ENCODE measurements around the gene CD207. TPM values are rescaled to one million over a fixed set of nuclear protein-coding genes. Genes with fewer than 3 reads are reported as not detected.

CD207 gene
- total RNA-seq, 4 donors from 2014 or later = 0.21 TPM; not detected in 3

GRCh38 chr2:70789304-70790135, 46.1 kb downstream of the CD207 start:
- TF ChIP-seq POLR2A (IDR thresholded peaks at IDR 0.05) (no peak), CTCF (IDR thresholded peaks at IDR 0.05) (peak; percentile 36 to 51 (median 43))
- Histone ChIP-seq H3K9me3 (no peaks in the 10 kb centered on the region), H3K4me1 (peaks cover 0 to 16% (median 3%) of the 10 kb centered on the region in 4 donors), H3K4me3 (peak overlapping the region in 2 of 4 donors; percentile 23 to 38), H3K27ac (no peak overlapping the region), H3K36me3 (no peaks in the 10 kb centered on the region), H3K27me3 (peaks cover 0 to 59% of the 10 kb centered on the region in 2 donors)
- 4 to 6% methylated on average over 33 of the region's 33 CpGs for WGBS, 2 donors
- DNase-seq (ENCODE audit: low spot score in 2 of 2) = peak; percentile 22 to 57

GRCh38 chr2:70785137-70785911, 50.3 kb downstream of the CD207 start:
- no peaks in the 10 kb centered on the region for H3K9me3 ChIP-seq
- no peaks in the 10 kb centered on the region for H3K36me3 ChIP-seq
- WGBS, 2 donors = 21 to 26% methylated on average over 7 of the region's 7 CpGs
- H3K4me3 ChIP-seq = no peak overlapping the region
- DNase-seq (ENCODE audit: low spot score in 2 of 2) = no peak
- peak in 2 of 5 experiments; percentile 15 to 21 for TF ChIP-seq CTCF (IDR thresholded peaks at IDR 0.05)
- TF ChIP-seq POLR2A (IDR thresholded peaks at IDR 0.05) = no peak
- H3K27ac ChIP-seq = no peak overlapping the region
- H3K4me1 ChIP-seq = peaks cover 0 to 12% (median 2%) of the 10 kb centered on the region in 4 donors
- H3K27me3 ChIP-seq = peaks cover 0 to 36% of the 10 kb centered on the region in 2 donors

- Histone ChIP-seq H3K9me3 (no peaks in the 10 kb centered on the region), H3K36me3 (no peaks in the 10 kb centered on the region), H3K4me1 (peaks cover 0 to 2% (median 0%) of the 10 kb centered on the region in 4 donors), H3K4me3 (no peak overlapping the region), H3K27ac (no peak overlapping the region), H3K27me3 (peaks cover 0 to 29% of the 10 kb centered on the region in 2 donors)
- TF ChIP-seq CTCF (IDR thresholded peaks at IDR 0.05) (no peak), POLR2A (IDR thresholded peaks at IDR 0.05) (no peak), EP300 (IDR thresholded peaks at IDR 0.05) (no peak)
- no peak for DNase-seq (ENCODE audit: low spot score in 2 of 2)
- WGBS, 2 donors = 89 to 93% methylated on average over 2 of the region's 2 CpGs
Observed at GRCh38 chr2:70784320-70784719, 51.3 kb downstream of the CD207 start.

Small RNA genes within 50 kb of the gene (small RNA-seq; reads per million reads assigned to genes)
- not detected for gene HMGN2P21

Other genes starting within 250 kb of the CD207 start
- gene ADD2, start 67.6 kb downstream of the CD207 start, total RNA-seq = 1 to 10 TPM in 3 of 4 donors, under 1 TPM in 1; 0.63 to 6.0 (median 3.2) TPM
- not detected for gene FIGLA, start 45.2 kb downstream of the CD207 start, total RNA-seq
- gene CLEC4F, start 15.2 kb downstream of the CD207 start, total RNA-seq = under 1 TPM in 2 of 4 donors, not detected in 2; 0.30 to 0.44 TPM
- gene VAX2, start 64.8 kb upstream of the CD207 start, total RNA-seq = 1 to 10 TPM in 2 of 4 donors, under 1 TPM in 2; 0.44 to 3.3 (median 1.2) TPM
- 1 to 10 TPM in 2 of 4 donors, not detected in 2; 1.2 to 2.5 TPM for gene ATP6V1B1, start 100.1 kb upstream of the CD207 start, total RNA-seq
- gene ANKRD53, start 142.8 kb upstream of the CD207 start, total RNA-seq = 1 to 10 TPM; 1.3 to 9.0 (median 2.7) TPM
- gene TEX261, start 159.1 kb upstream of the CD207 start, total RNA-seq = 10 to 100 TPM; 36.1 to 38.7 (median 37.0) TPM
- 100 to 1,000 TPM in 1 of 4 donors, 10 to 100 TPM in 3; 40.6 to 113 (median 65.5) TPM for gene NAGK, start 232.8 kb upstream of the CD207 start, total RNA-seq

All from tibial nerve (tissue), 4 donors.